H1 (cell line): ENCODE data around the gene JTB. TPM values are rescaled to one million over a fixed set of nuclear protein-coding genes. Genes with fewer than 3 reads are reported as not detected.

ENCODE experiments used
- CTCF ChIA-PET: fragments of 300-600 bp; sonication (Branson Sonifier 250); formaldehyde crosslinking; loops from one replicate; lab custom pipeline; 2021; ENCODE audit not compliant: partially characterized antibody; lab: Charles Lee
- POLR2A ChIA-PET: fragments of 300-600 bp; sonication (Branson Sonifier 250); formaldehyde crosslinking; loops from one replicate; lab custom pipeline; 2021; ENCODE audit warnings: inconsistent platforms; ENCODE audit not compliant: partially characterized antibody; lab: Charles Lee
- DNase-seq, 2 experiments: peaks; one replicate each; pipeline versions ENCODE4 v3.0.0 to v3.0.0-alpha.2; 2010 to 2022; ENCODE audit warnings: low spot score in 2 of 2, low read depth in 1 of 2, mixed read lengths in 1 of 2
- FAIRE-seq: peaks from 2 replicates; lab custom pipeline; 2011; peaks lifted over from hg19 to GRCh38; lab: Jason Lieb, UNC
- H2AFZ ChIP-seq: 2 replicates; pipeline ENCODE4 v1.8.1; 2012; ENCODE audit warnings: low read length, inconsistent platforms
- H2AK5ac ChIP-seq: 2 replicates; pipeline ENCODE4 v1.6.1; 2013; ENCODE audit warnings: low read depth, low read length
- H2BK120ac ChIP-seq: replicated peaks from 2 replicates; pipeline ENCODE3; 2013; ENCODE audit warnings: low read depth, low read length, inconsistent platforms
- H2BK12ac ChIP-seq: 2 replicates; pipeline ENCODE4 v1.6.1; 2013; ENCODE audit warnings: low read depth, low read length
- H2BK15ac ChIP-seq: 2 replicates; pipeline ENCODE4 v1.6.1; 2013; ENCODE audit warnings: low read length
- H2BK20ac ChIP-seq: 2 replicates; pipeline ENCODE4 v1.6.1; 2013; ENCODE audit warnings: low read length
- H2BK5ac ChIP-seq: 2 replicates; pipeline ENCODE4 v1.6.1; 2013; ENCODE audit warnings: low read depth, low read length
- H3K14ac ChIP-seq: 2 replicates; pipeline ENCODE4 v1.6.1; 2013; ENCODE audit warnings: inconsistent platforms; ENCODE audit not compliant: insufficient read length
- H3K18ac ChIP-seq: 2 replicates; pipeline ENCODE4 v1.6.1; 2013; ENCODE audit warnings: low read length; ENCODE audit errors: extremely low read depth
- H3K23ac ChIP-seq: 2 replicates; pipeline ENCODE4 v1.6.1; 2013; ENCODE audit warnings: inconsistent platforms; ENCODE audit not compliant: insufficient read length
- H3K23me2 ChIP-seq: 2 replicates; pipeline ENCODE4 v1.6.1; 2013; ENCODE audit warnings: low read depth, low read length
- H3K27ac ChIP-seq: 2 replicates; pipeline ENCODE4 v1.6.1; 2011; ENCODE audit warnings: low read depth, low read length, inconsistent platforms
- H3K27me3 ChIP-seq, 4 experiments: replicated peaks in 1 of 4; 1 replicate in 1 of 4; 2 replicates in 3 of 4; pipeline versions ENCODE4 v1.6.1 to v1.8.1; 2011 to 2013; ENCODE audit warnings: low read length in 3 of 4, mild to moderate bottlenecking in 3 of 4, inconsistent platforms in 2 of 4, mixed read lengths in 2 of 4, moderate library complexity in 1 of 4; ENCODE audit not compliant: control insufficient read depth in 3 of 4, insufficient read depth in 3 of 4; ENCODE audit errors: extremely low read depth in 1 of 4
- H3K36me3 ChIP-seq, 4 experiments: 2 replicates each; pipeline versions ENCODE4 v1.6.1 to v1.8.1; 2011 to 2013; ENCODE audit warnings: mild to moderate bottlenecking in 4 of 4, low read length in 3 of 4, moderate library complexity in 2 of 4, control low read depth in 1 of 4, inconsistent platforms in 1 of 4; ENCODE audit not compliant: insufficient read depth in 4 of 4, control insufficient read depth in 2 of 4
- H3K4ac ChIP-seq: replicated peaks from 2 replicates; pipeline ENCODE3; 2013; ENCODE audit warnings: low read length, low read depth, mixed read lengths, inconsistent platforms; ENCODE audit not compliant: insufficient read length
- H3K4me1 ChIP-seq, 4 experiments: replicated peaks in 1 of 4; 1 replicate in 1 of 4; 2 replicates in 3 of 4; pipeline versions ENCODE4 v1.6.1 to v1.8.1; 2011 to 2013; ENCODE audit warnings: low read length in 3 of 4, inconsistent platforms in 2 of 4, mixed read lengths in 1 of 4; ENCODE audit not compliant: insufficient read depth in 4 of 4, control insufficient read depth in 3 of 4
- H3K4me2 ChIP-seq, 2 experiments: 2 replicates each; pipeline versions ENCODE4 v1.6.1 to v1.8.1; 2011 to 2013; ENCODE audit warnings: low read depth in 2 of 2, low read length in 2 of 2, control low read depth in 1 of 2, inconsistent platforms in 1 of 2, mild to moderate bottlenecking in 1 of 2; ENCODE audit not compliant: insufficient read depth in 1 of 2
- H3K4me3 ChIP-seq, 4 experiments: fragments of 200-600, 300-600 bp in 1 of 4; sonication (generic), shearing (Covaris generic), sonication (Bioruptor Twin) in 1 of 4; 2 replicates each; pipeline versions ENCODE4 v1.5.1 to v1.8.1; 2011 to 2016; ENCODE audit warnings: low read length in 4 of 4, low read depth in 3 of 4, control low read depth in 2 of 4, inconsistent platforms in 2 of 4, mild to moderate bottlenecking in 2 of 4, mixed read lengths in 1 of 4, moderate library complexity in 1 of 4; ENCODE audit not compliant: insufficient read depth in 2 of 4; ENCODE audit errors: extremely low read depth in 1 of 4
- H3K56ac ChIP-seq: replicated peaks from 2 replicates; pipeline ENCODE3; 2013; ENCODE audit warnings: low read depth, mild to moderate bottlenecking, mixed read lengths, low read length, inconsistent platforms; ENCODE audit not compliant: insufficient read length
- H3K79me1 ChIP-seq: 2 replicates; pipeline ENCODE4 v1.6.1; 2013; ENCODE audit warnings: low read depth, low read length, control low read depth
- H3K79me2 ChIP-seq, 2 experiments: 2 replicates each; pipeline versions ENCODE4 v1.6.1 to v1.8.1; 2012 to 2013; ENCODE audit warnings: low read length in 2 of 2, mild to moderate bottlenecking in 2 of 2, inconsistent platforms in 1 of 2; ENCODE audit not compliant: insufficient read depth in 2 of 2, control insufficient read depth in 1 of 2
- H3K9ac ChIP-seq, 4 experiments: replicated peaks in 1 of 4; 1 replicate in 1 of 4; 2 replicates in 3 of 4; pipeline versions ENCODE4 v1.6.1 to v1.8.1; 2011 to 2013; ENCODE audit warnings: low read depth in 3 of 4, low read length in 3 of 4, control low read depth in 2 of 4, mild to moderate bottlenecking in 2 of 4, moderate library complexity in 2 of 4, inconsistent platforms in 1 of 4; ENCODE audit errors: extremely low read depth in 1 of 4
- H3K9me3 ChIP-seq, 2 experiments: 2 replicates each; pipeline versions ENCODE4 v1.6.1 to v1.8.1; 2012 to 2013; ENCODE audit warnings: mild to moderate bottlenecking in 2 of 2, moderate library complexity in 2 of 2, control low read depth in 1 of 2, inconsistent platforms in 1 of 2, low read depth in 1 of 2, low read length in 1 of 2, mixed read lengths in 1 of 2; ENCODE audit not compliant: insufficient read depth in 2 of 2
- H4K20me1 ChIP-seq, 2 experiments: replicated peaks in 1 of 2; 2 replicates each; pipeline versions ENCODE3 to v1.8.1; 2011 to 2013; ENCODE audit warnings: inconsistent platforms in 2 of 2, low read length in 2 of 2, mild to moderate bottlenecking in 1 of 2; ENCODE audit not compliant: insufficient read depth in 2 of 2, control insufficient read depth in 1 of 2
- H4K5ac ChIP-seq: 2 replicates; pipeline ENCODE4 v1.6.1; 2013; ENCODE audit warnings: low read length, low read depth, mixed read lengths, inconsistent platforms; ENCODE audit not compliant: insufficient read length
- H4K8ac ChIP-seq: 2 replicates; pipeline ENCODE4 v1.8.0; 2013; ENCODE audit warnings: mild to moderate bottlenecking, moderate library complexity, low read length, inconsistent platforms; ENCODE audit not compliant: insufficient read depth; ENCODE audit errors: extremely low read depth
- H4K91ac ChIP-seq: replicated peaks from 2 replicates; pipeline ENCODE3; 2013; ENCODE audit warnings: low read length, mixed read lengths, inconsistent platforms; ENCODE audit not compliant: insufficient read length
- RAD21 ChIP-seq, 2 experiments: IDR thresholded peaks in 1 of 2; conservative IDR thresholded peaks in 1 of 2; 2 replicates each; pipeline ENCODE4 v1.6.1; 2011; ENCODE audit warnings: low read depth in 2 of 2, low read length in 2 of 2, improper control_type of control experiment in 1 of 2, inconsistent platforms in 1 of 2, mild to moderate bottlenecking in 1 of 2, moderate library complexity in 1 of 2
- RXRA ChIP-seq: IDR thresholded peaks from 2 replicates; pipeline ENCODE4 v1.6.1; 2011; ENCODE audit warnings: low read depth, mild to moderate bottlenecking, low read length, moderate library complexity; ENCODE audit not compliant: insufficient read depth
- WGBS, 2 experiments: shearing (Covaris generic) in 1 of 2; methylation state at CpG; one replicate each; pipeline versions ENCODE4 v1.1.6 to v1.1.7; 2013 to 2015; ENCODE audit warnings: low lambda C conversion rate in 2 of 2, mixed read lengths in 2 of 2, inconsistent platforms in 1 of 2, low coverage in 1 of 2, missing lambda C conversion rate in 1 of 2; ENCODE audit not compliant: insufficient replicate concordance in 2 of 2, insufficient coverage in 1 of 2, insufficient read length in 1 of 2; ENCODE audit errors: extremely low coverage in 1 of 2, missing lambda C conversion rate in 1 of 2; 5-methylcytosine and 5-hydroxymethylcytosine counted together
- microRNA-seq, 2 experiments: library from miRNA; unstranded; fragments of <30 nt; microRNA quantifications; one replicate each; pipeline versions ENCODE4 to v1.2.0, GENCODE V29; 2016 to 2020; ENCODE audit warnings: borderline microRNAs expressed in 2 of 2, borderline number of aligned reads in 2 of 2, borderline replicate concordance in 1 of 2
- polyA plus RNA-seq, 7 experiments: library from polyadenylated mRNA; depleted of rRNA in 3 of 7; stranded (reverse) in 5 of 7; unstranded in 2 of 7; fragments of >200 nt in 5 of 7; fragments of 200-250 nt in 2 of 7; gene quantifications; 1 replicate in 5 of 7; 2 replicates in 1 of 7; 4 replicates in 1 of 7; pipeline versions ENCODE4 v1.2.1 to v1.2.3, GENCODE V29; 2011 to 2013; ENCODE audit warnings: missing spikeins in 2 of 7, mixed read lengths in 2 of 7
- small RNA-seq: library from polyadenylated mRNA; stranded (forward); fragments of <200 nt; extraction: miRNeasy Mini kit (QIAGEN cat#:217004); gene quantifications from one replicate; pipeline ENCODE3, GENCODE V24; 2013; ENCODE audit not compliant: insufficient read depth
- total RNA-seq: library from RNA; stranded (reverse); fragmentation: NEBNext Ultra II Directional; extraction: Animal tissue kit (Norgen Biotek cat#: 25700); gene quantifications from 2 replicates; pipeline ENCODE4 v1.2.1, GENCODE V29; 2021

Gene JTB
- total and polyA plus RNA-seq, 2 of the 8 experiments (the other 6 are each of a cell fraction or from before 2014, with no cell fraction given), result 91.1 to 122 TPM

GRCh38 chr1:153926405-153926804 is 51.1 kb downstream of the JTB start:
- Histone ChIP-seq H2BK15ac (no peak overlapping the region), H3K79me2 (peaks cover 6% of the 10 kb centered on the region in 2 experiments), H3K4me2 (no peak overlapping the region), H3K9ac (no peak overlapping the region), H2BK120ac (no peak overlapping the region), H2BK20ac (no peak overlapping the region), H2BK12ac (no peak overlapping the region), H3K27ac (no peak overlapping the region), H2AFZ (no peak overlapping the region), H3K79me1 (no peaks in the 10 kb centered on the region), H4K20me1 (peaks cover 0 to 7% of the 10 kb centered on the region in 2 experiments), H3K4ac (no peak overlapping the region), H2BK5ac (no peak overlapping the region), H2AK5ac (no peak overlapping the region), H3K23ac (no peak overlapping the region), H3K4me1 (peaks cover 0 to 2% (median 0%) of the 10 kb centered on the region in 4 experiments; a peak in 1 of 7 replicates), H3K9me3 (no peaks in the 10 kb centered on the region), H4K8ac (no peak overlapping the region), H3K36me3 (peaks cover 0 to 8% (median 3%) of the 10 kb centered on the region in 4 experiments; a peak in 7 of 8 replicates), H3K18ac (no peak overlapping the region), H3K27me3 (no peaks in the 10 kb centered on the region), H3K14ac (no peak overlapping the region), H3K23me2 (peaks cover 13% of the 10 kb centered on the region), H3K4me3 (no peak overlapping the region), H4K5ac (no peak overlapping the region), H3K56ac (no peak overlapping the region), H4K91ac (no peak overlapping the region)
- CTCF ChIA-PET, result interaction anchor here (0.6 to 1.1 kb wide), 3 partner anchors 95 to 393 kb away, joined by 4 read pairs; no protein-coding TSS in a partner anchor
- TF ChIP-seq RXRA (no peak), RAD21 (IDR thresholded peaks at IDR 0.05 in 1 of 2, conservative IDR thresholded peaks at IDR 0.05 in 1 of 2; ENCODE audit: low read depth in 2 of 2, low read length in 2 of 2) (no peak)
- POLR2A ChIA-PET, result interaction anchor here (0.6 to 7.9 kb wide), 6 partner anchors 8 to 131 kb away, joined by 3 to 73 read pairs (median 4); partner anchors contain the start of genes CREB3L4, DENND4B and RAB13
- WGBS, 2 experiments, result 91% methylated on average over 4 of the region's 4 CpGs; no CpG with 5 or more reads in 1 of the 2 experiments
- FAIRE-seq, result no peak
- no peak for DNase-seq

Small RNAs within 50 kb of the gene (microRNA-seq; reads per million reads assigned to microRNA genes)
- gene MIR6737, result 0.20 to 0.46 reads per million in 2 experiments

Small RNAs within 50 kb of the gene (small RNA-seq; reads per million reads assigned to genes)
- gene MIR6737, result 2.2 reads per million, percentile 22 among the genes with 10 or more reads in this experiment

Other genes starting within 250 kb of the JTB start
- gene INTS3, start 249.6 kb downstream of the JTB start, total RNA-seq, result 63.2 and 66.8 TPM in 2 replicates
- 86.9 and 93.2 TPM in 2 replicates for gene INTS3, start 249.6 kb downstream of the JTB start, polyA plus RNA-seq (2011; rRNA removed)
- 29.4 and 39.1 TPM in 2 replicates for gene SLC27A3, start 202.3 kb downstream of the JTB start, total RNA-seq
- gene SLC27A3, start 202.3 kb downstream of the JTB start, polyA plus RNA-seq (2011; rRNA removed), result 40.1 and 51.2 TPM in 2 replicates
- gene GATAD2B, start 54.7 kb downstream of the JTB start, total RNA-seq, result 39.1 and 41.5 TPM in 2 replicates
- gene GATAD2B, start 54.7 kb downstream of the JTB start, polyA plus RNA-seq (2011; rRNA removed), result 8.4 and 9.6 TPM in 2 replicates
- 61.1 and 62.8 TPM in 2 replicates for gene DENND4B, start 31.0 kb downstream of the JTB start, total RNA-seq
- gene DENND4B, start 31.0 kb downstream of the JTB start, polyA plus RNA-seq (2011; rRNA removed), result 45.6 and 80.8 TPM in 2 replicates
- gene CRTC2, start 19.1 kb downstream of the JTB start, total RNA-seq, result 28.6 and 33.7 TPM in 2 replicates
- gene CRTC2, start 19.1 kb downstream of the JTB start, polyA plus RNA-seq (2011; rRNA removed), result 34.3 and 38.8 TPM in 2 replicates
- 238 and 244 TPM in 2 replicates for gene SLC39A1, start 14.1 kb downstream of the JTB start, total RNA-seq
- gene SLC39A1, start 14.1 kb downstream of the JTB start, polyA plus RNA-seq (2011; rRNA removed), result 318 and 337 TPM in 2 replicates
- 34.4 and 37.2 TPM in 2 replicates for gene CREB3L4, start 9.8 kb downstream of the JTB start, total RNA-seq
- 50.2 and 54.0 TPM in 2 replicates for gene CREB3L4, start 9.8 kb downstream of the JTB start, polyA plus RNA-seq (2011; rRNA removed)
- 157 TPM in 2 replicates for gene RAB13, start 8.7 kb upstream of the JTB start, total RNA-seq
- gene RAB13, start 8.7 kb upstream of the JTB start, polyA plus RNA-seq (2011; rRNA removed), result 65.7 and 70.5 TPM in 2 replicates
- gene RPS27, start 13.1 kb upstream of the JTB start, total RNA-seq, result 1,810 and 1,941 TPM in 2 replicates
- gene RPS27, start 13.1 kb upstream of the JTB start, polyA plus RNA-seq (2011; rRNA removed), result 2,224 and 3,155 TPM in 2 replicates
- not detected in 2 replicates for gene NUP210L, start 177.4 kb upstream of the JTB start, total RNA-seq
- not detected in 2 replicates for gene NUP210L, start 177.4 kb upstream of the JTB start, polyA plus RNA-seq (2011; rRNA removed)
- 572 and 586 TPM in 2 replicates for gene TPM3, start 214.4 kb upstream of the JTB start, total RNA-seq
- gene TPM3, start 214.4 kb upstream of the JTB start, polyA plus RNA-seq (2011; rRNA removed), result 213 and 278 TPM in 2 replicates
- gene CFAP141, start 228.7 kb upstream of the JTB start, total RNA-seq, result not detected in 2 replicates
- not detected in 2 replicates for gene CFAP141, start 228.7 kb upstream of the JTB start, polyA plus RNA-seq (2011; rRNA removed)
- gene UBAP2L, start 243.3 kb upstream of the JTB start, total RNA-seq, result 253 and 254 TPM in 2 replicates
- gene UBAP2L, start 243.3 kb upstream of the JTB start, polyA plus RNA-seq (2011; rRNA removed), result 303 and 349 TPM in 2 replicates